Measurements from ENCODE around the gene TYW1B. TPM values are rescaled to one million over a fixed set of nuclear protein-coding genes. Genes with fewer than 3 reads are reported as not detected.
"Not testable (repeated sequence)": the region's sequence is repeated elsewhere in the genome, so short reads cannot be mapped to it uniquely, and the experiment has no call there.

TYW1B gene
- total RNA-seq = 1 to 10 TPM; 2.0 to 5.1 (median 2.5) TPM

- Histone ChIP-seq H3K4me1 (peaks cover 0 to 53% (median 14%) of the 10 kb centered on the region in 3 donors), H3K27ac (peak within 1 kb of the TSS; percentile 81 to 98 (median 96)), H3K36me3 (peaks cover 0 to 20% (median 8%) of the 10 kb centered on the region in 3 donors), H3K4me3 (peak within 1 kb of the TSS; percentile 64 to 91 (median 82))
- H3K9me3 ChIP-seq; H3K27me3 ChIP-seq; intact Hi-C loops (cut with DNase I): not testable (repeated sequence)
- DNase-seq = peak; percentile 86
- peak in 3 of 4 donors; percentile 78 to 84 (median 78) for TF ChIP-seq POLR2A (IDR thresholded peaks at IDR 0.05)
- TF ChIP-seq CTCF (IDR thresholded peaks at IDR 0.05) = peak in 4 of 6 experiments; percentile 9 to 24 (median 16)
- 0% methylated on average over 29 to 35 of the region's 49 CpGs for WGBS, 2 donors
Measured at GRCh38 chr7:72827839-72828591, at the start of gene TYW1B. TYW1B (minus strand) TSS chr7:72828200; CDS start chr7:72828075, 125 bp downstream.

GRCh38 chr7:72867591-72867990, 39.6 kb upstream of the TYW1B start:
- intact Hi-C loops (cut with DNase I); H3K9me3 ChIP-seq; H3K27me3 ChIP-seq; H3K27ac ChIP-seq; H3K4me3 ChIP-seq; H3K36me3 ChIP-seq; DNase-seq; H3K4me1 ChIP-seq: not testable (repeated sequence)
- 66 to 74% methylated on average over 3 to 4 of the region's 7 CpGs for WGBS, 2 donors

- H3K27ac ChIP-seq; intact Hi-C loops (cut with DNase I); H3K27me3 ChIP-seq; H3K9me3 ChIP-seq; H3K36me3 ChIP-seq; DNase-seq; H3K4me1 ChIP-seq; H3K4me3 ChIP-seq: not testable (repeated sequence)
- WGBS, 2 donors = 71 to 72% methylated on average over 8 of the region's 9 CpGs
Measured at GRCh38 chr7:72858846-72859400, 30.9 kb upstream of the TYW1B start.

GRCh38 chr7:72857925-72858324, 29.9 kb upstream of the TYW1B start:
- intact Hi-C loops (cut with DNase I); H3K36me3 ChIP-seq; H3K27ac ChIP-seq; H3K4me3 ChIP-seq; H3K9me3 ChIP-seq; DNase-seq; H3K4me1 ChIP-seq; H3K27me3 ChIP-seq: not testable (repeated sequence)
- 36 to 50% methylated on average over 1 of the region's 1 CpG for WGBS, 2 donors

- DNase-seq; H3K27ac ChIP-seq; H3K4me1 ChIP-seq; H3K4me3 ChIP-seq; H3K27me3 ChIP-seq; intact Hi-C loops (cut with DNase I); H3K36me3 ChIP-seq; H3K9me3 ChIP-seq: not testable (repeated sequence)
- 94 to 100% methylated on average over 3 of the region's 6 CpGs for WGBS, 2 donors
Measured at GRCh38 chr7:72855261-72855660, 27.3 kb upstream of the TYW1B start.

GRCh38 chr7:72852937-72853336, 24.9 kb upstream of the TYW1B start:
- DNase-seq; H3K4me3 ChIP-seq; H3K27ac ChIP-seq; H3K4me1 ChIP-seq; H3K9me3 ChIP-seq; H3K36me3 ChIP-seq; intact Hi-C loops (cut with DNase I); H3K27me3 ChIP-seq: not testable (repeated sequence)
- 100% methylated on average over 1 of the region's 2 CpGs; no CpG with 5 or more reads in 1 of the 2 donors for WGBS, 2 donors

- 80 to 83% methylated on average over 1 to 3 of the region's 3 CpGs for WGBS, 2 donors
- H3K27me3 ChIP-seq; H3K36me3 ChIP-seq; H3K9me3 ChIP-seq; intact Hi-C loops (cut with DNase I); H3K4me3 ChIP-seq; H3K4me1 ChIP-seq; DNase-seq; H3K27ac ChIP-seq: not testable (repeated sequence)
Measured at GRCh38 chr7:72850746-72851145, 22.7 kb upstream of the TYW1B start.

GRCh38 chr7:72844146-72844545, 16.1 kb upstream of the TYW1B start:
- intact Hi-C loops (cut with DNase I); H3K27me3 ChIP-seq; H3K27ac ChIP-seq; DNase-seq; H3K4me3 ChIP-seq; H3K4me1 ChIP-seq; H3K36me3 ChIP-seq: not testable (repeated sequence)
- H3K9me3 ChIP-seq = peaks cover 0 to 15% (median 0%) of the 10 kb centered on the region in 3 donors
- WGBS, 2 donors = 96 to 98% methylated on average over 6 to 11 of the region's 15 CpGs

- intact Hi-C loops (cut with DNase I); H3K4me1 ChIP-seq; H3K27me3 ChIP-seq; H3K4me3 ChIP-seq; H3K27ac ChIP-seq; H3K36me3 ChIP-seq; DNase-seq: not testable (repeated sequence)
- 90 to 95% methylated on average over 1 to 2 of the region's 4 CpGs for WGBS, 2 donors
- peaks cover 0 to 15% (median 0%) of the 10 kb centered on the region in 3 donors for H3K9me3 ChIP-seq
Measured at GRCh38 chr7:72843166-72843565, 15.2 kb upstream of the TYW1B start.

- H3K27me3 ChIP-seq; H3K4me1 ChIP-seq; DNase-seq; H3K27ac ChIP-seq; intact Hi-C loops (cut with DNase I); H3K4me3 ChIP-seq: not testable (repeated sequence)
- Histone ChIP-seq H3K9me3 (peaks cover 0 to 15% (median 0%) of the 10 kb centered on the region in 3 donors), H3K36me3 (peaks cover 0 to 25% (median 7%) of the 10 kb centered on the region in 3 donors)
- WGBS, 2 donors = 85 to 89% methylated on average over 6 of the region's 6 CpGs
Measured at GRCh38 chr7:72840966-72841511, 13.0 kb upstream of the TYW1B start.

GRCh38 chr7:72838315-72838714, 10.3 kb upstream of the TYW1B start:
- intact Hi-C loops (cut with DNase I); H3K4me3 ChIP-seq; H3K27ac ChIP-seq; H3K4me1 ChIP-seq; H3K27me3 ChIP-seq; DNase-seq: not testable (repeated sequence)
- WGBS, 2 donors = 95 to 100% methylated on average over 6 of the region's 6 CpGs
- Histone ChIP-seq H3K9me3 (peaks cover 0 to 15% (median 0%) of the 10 kb centered on the region in 3 donors), H3K36me3 (peaks cover 0 to 52% (median 19%) of the 10 kb centered on the region in 3 donors)

GRCh38 chr7:72837291-72837690, 9.3 kb upstream of the TYW1B start:
- H3K27me3 ChIP-seq; H3K4me3 ChIP-seq; DNase-seq; H3K4me1 ChIP-seq; intact Hi-C loops (cut with DNase I); H3K27ac ChIP-seq: not testable (repeated sequence)
- Histone ChIP-seq H3K9me3 (peaks cover 0 to 15% (median 0%) of the 10 kb centered on the region in 3 donors), H3K36me3 (peaks cover 0 to 62% (median 23%) of the 10 kb centered on the region in 3 donors)
- WGBS, 2 donors = 94 to 97% methylated on average over 3 of the region's 3 CpGs

All from esophagus squamous epithelium (tissue), 5 donors.